HepG2 (cell line): ENCODE data around the gene PPP1R12C. TPM values are rescaled to one million over a fixed set of nuclear protein-coding genes. Genes with fewer than 3 reads are reported as not detected.
A peak's percentile ranks its signal among the peaks of the same experiment; 100 is the strongest.

Source experiments
- ATAC-seq: fragments of 200-7000 bp; cut with Tn5 transposase; 3 replicates; pipeline ENCODE4 v1.9.1; 2020; ENCODE audit warnings: mild to moderate bottlenecking, moderate library complexity
- BruUV-seq: library from RNA; stranded (reverse); fragments of 400-500 nt; replicated peaks from 2 replicates; lab custom pipeline; 2021; lab: Mats Ljungman, UMichigan
- CTCF ChIA-PET: fragments of 300-600 bp; formaldehyde crosslinking; extraction: SDS; loops from one replicate; lab custom pipeline; 2021; ENCODE audit warnings: low total read pairs, inconsistent platforms, low intra/inter-chr PET ratio; lab: Yijun Ruan, JAX
- POLR2A ChIA-PET: fragments of 350-600 bp; sonication (Branson Sonifier 250); formaldehyde crosslinking; loops from one replicate; lab custom pipeline; 2020; ENCODE audit warnings: antibody characterized with exemption, inconsistent platforms; lab: Yijun Ruan, JAX
- DNase-seq: peaks from one replicate; pipeline ENCODE4 v3.0.0-alpha.2; 2015; ENCODE audit warnings: low spot score
- FAIRE-seq: peaks from 3 replicates; lab custom pipeline; 2011; peaks lifted over from hg19 to GRCh38; lab: Jason Lieb, UNC
- H2AFZ ChIP-seq: one replicate; pipeline ENCODE4 v1.6.1; 2011; ENCODE audit warnings: low read length, inconsistent platforms
- H3K27ac ChIP-seq: fragments of 300-600 bp; 3 replicates; pipeline ENCODE4 v1.8.0; 2011; ENCODE audit warnings: mixed run types, mild to moderate bottlenecking, mixed read lengths, low read length, inconsistent platforms; ENCODE audit not compliant: insufficient read depth; ENCODE audit errors: extremely low read length
- H3K27me3 ChIP-seq, 2 experiments: fragments of 200-600 bp in 1 of 2; 2 replicates in 1 of 2; 3 replicates in 1 of 2; pipeline versions ENCODE4 v1.6.0 to v1.8.0; 2011; ENCODE audit warnings: low read length in 2 of 2, mild to moderate bottlenecking in 2 of 2, moderate library complexity in 2 of 2, inconsistent platforms in 1 of 2; ENCODE audit not compliant: insufficient read depth in 2 of 2, control insufficient read depth in 1 of 2
- H3K36me3 ChIP-seq, 2 experiments: fragments of 200-600 bp in 1 of 2; replicated peaks in 1 of 2; 2 replicates in 1 of 2; 3 replicates in 1 of 2; pipeline versions ENCODE4 v1.5.1 to v1.8.0; 2011; ENCODE audit warnings: low read length in 2 of 2, inconsistent platforms in 1 of 2; ENCODE audit not compliant: insufficient read depth in 2 of 2, control insufficient read depth in 1 of 2
- H3K4me1 ChIP-seq: 2 replicates; pipeline ENCODE4 v1.5.1; 2012; ENCODE audit warnings: low read length, inconsistent platforms; ENCODE audit not compliant: insufficient read depth
- H3K4me2 ChIP-seq: 2 replicates; pipeline ENCODE4 v1.6.0; 2011; ENCODE audit warnings: low read depth, low read length, inconsistent platforms
- H3K4me3 ChIP-seq, 3 experiments: fragments of 200-600 bp in 1 of 3; sonication (generic), shearing (Covaris generic) in 1 of 3; replicated peaks in 1 of 3; 2 replicates each; pipeline ENCODE4 v1.5.1; 2011 to 2016; ENCODE audit warnings: low read length in 3 of 3, inconsistent platforms in 2 of 3, low read depth in 2 of 3, mild to moderate bottlenecking in 2 of 3, control low read depth in 1 of 3, mixed read lengths in 1 of 3; ENCODE audit not compliant: insufficient read depth in 1 of 3
- H3K79me2 ChIP-seq: one replicate; pipeline ENCODE4 v1.6.1; 2011; ENCODE audit warnings: low read length, inconsistent platforms; ENCODE audit not compliant: insufficient read depth
- H3K9ac ChIP-seq: 2 replicates; pipeline ENCODE4 v1.6.0; 2011; ENCODE audit warnings: mild to moderate bottlenecking, low read depth, low read length, inconsistent platforms; ENCODE audit not compliant: insufficient read depth
- H3K9me3 ChIP-seq: 2 replicates; pipeline ENCODE4 v1.5.1; 2012; ENCODE audit warnings: mild to moderate bottlenecking, low read length
- H4K20me1 ChIP-seq: 2 replicates; pipeline ENCODE4 v1.6.0; 2011; ENCODE audit warnings: inconsistent platforms, mild to moderate bottlenecking, low read length, moderate library complexity; ENCODE audit not compliant: insufficient read depth
- GABPB1 ChIP-seq: IDR thresholded peaks from 2 replicates; pipeline ENCODE4 v1.6.1; 2016; ENCODE audit warnings: mild to moderate bottlenecking, missing genetic modification reagents, moderate library complexity, missing compliant biosample characterization
- HNRNPK ChIP-seq: fragments of 200-400 bp; formaldehyde crosslinking; IDR thresholded peaks from 2 replicates; pipeline ENCODE4 v1.6.1; 2018; ENCODE audit warnings: low read length, low read depth, moderate library complexity, mild to moderate bottlenecking; ENCODE audit not compliant: poor library complexity, severe bottlenecking
- NR2F1 ChIP-seq, 2 experiments: fragments of 450-650 bp in 1 of 2; formaldehyde crosslinking in 1 of 2; IDR thresholded peaks; 2 replicates each; pipeline versions ENCODE4 v1.5.0 to v1.6.1; 2016 to 2020; ENCODE audit warnings: mild to moderate bottlenecking in 1 of 2, missing compliant biosample characterization in 1 of 2, missing genetic modification reagents in 1 of 2, moderate library complexity in 1 of 2
- PCBP1 ChIP-seq: fragments of 200-400 bp; formaldehyde crosslinking; IDR thresholded peaks from 2 replicates; pipeline ENCODE4 v1.6.1; 2017; ENCODE audit warnings: mild to moderate bottlenecking, low read depth, low read length, borderline replicate concordance
- SAP130 ChIP-seq: IDR thresholded peaks from 2 replicates; pipeline ENCODE4 v1.6.1; 2016; ENCODE audit warnings: low read depth
- ZMYM3 ChIP-seq: sonication (generic); formaldehyde crosslinking; IDR thresholded peaks from 2 replicates; pipeline ENCODE4 v1.5.1; 2020; ENCODE audit warnings: mild to moderate bottlenecking, missing genetic modification reagents
- ZNF138 ChIP-seq: sonication (generic); formaldehyde crosslinking; IDR thresholded peaks from 2 replicates; pipeline ENCODE4 v1.5.0; 2020; ENCODE audit warnings: mild to moderate bottlenecking, low read depth, missing genetic modification reagents
- ZNF263 ChIP-seq: sonication (generic); formaldehyde crosslinking; IDR thresholded peaks from 2 replicates; pipeline ENCODE4 v1.4.0; 2020; ENCODE audit warnings: missing genetic modification reagents
- ZNF354B ChIP-seq: sonication (generic); formaldehyde crosslinking; IDR thresholded peaks from 2 replicates; pipeline ENCODE4 v1.8.0; 2022; ENCODE audit warnings: mild to moderate bottlenecking, missing genetic modification reagents
- ZSCAN25 ChIP-seq: sonication (generic); formaldehyde crosslinking; IDR thresholded peaks from 2 replicates; pipeline ENCODE4 v1.8.0; 2022; ENCODE audit warnings: mild to moderate bottlenecking, missing genetic modification reagents
- WGBS: methylation state at CpG from one replicate; pipeline ENCODE4 v1.1.6; 2017; ENCODE audit warnings: low lambda C conversion rate; 5-methylcytosine and 5-hydroxymethylcytosine counted together
- in situ Hi-C: cut with HindIII; loops from 2 replicates; pipeline ENCODE4 v1.10.0; 2017; ENCODE audit warnings: low pct_unique_long_range_greater_than_20kb; ENCODE audit not compliant: extremely low pct_ligation_motif_present
- intact Hi-C: fragments of 100-400 bp; cut with micrococcal nuclease; formaldehyde crosslinking; loops from one replicate; pipeline ENCODE4 v1.10.0; 2022; ENCODE audit not compliant: unreplicated experiment
- polyA plus RNA-seq, 8 experiments: library from polyadenylated mRNA; depleted of rRNA in 3 of 8; stranded (reverse) in 7 of 8; unstranded in 1 of 8; fragments of >200 nt; fragmentation: Illumina TruSeq in 4 of 8; extraction: Trizol in 4 of 8; gene quantifications; 2 replicates each; pipeline versions ENCODE4 v1.2.1 to v1.2.3, GENCODE V29; 2011 to 2016; ENCODE audit warnings: low read depth in 4 of 8, missing spikeins in 1 of 8, mixed read lengths in 1 of 8; ENCODE audit not compliant: insufficient read depth in 1 of 8
- total RNA-seq, 5 experiments: library from RNA; depleted of rRNA; stranded (reverse); fragments of >200 nt; fragmentation: Illumina TruSeq; extraction: Trizol; gene quantifications; 2 replicates each; pipeline ENCODE4 v1.2.3, GENCODE V29; 2016; ENCODE audit warnings: low read depth in 1 of 5
- TF ChIP-seq, protein P1 (sequence below): sonication (generic); formaldehyde crosslinking; IDR thresholded peaks from 2 replicates; pipeline ENCODE4 v1.5.0; 2020; ENCODE audit warnings: mild to moderate bottlenecking, missing genetic modification reagents, moderate library complexity
- TF ChIP-seq, protein P2 (sequence below): sonication (generic); formaldehyde crosslinking; IDR thresholded peaks from 2 replicates; pipeline ENCODE4 v1.5.0; 2020; ENCODE audit warnings: missing genetic modification reagents, mild to moderate bottlenecking, borderline replicate concordance

The PPP1R12C gene
- total and polyA plus RNA-seq, 2 of the 13 experiments (the other 11 are each of a cell fraction or from before 2014, with no cell fraction given): 29.7 to 30.3 TPM

DNA sequence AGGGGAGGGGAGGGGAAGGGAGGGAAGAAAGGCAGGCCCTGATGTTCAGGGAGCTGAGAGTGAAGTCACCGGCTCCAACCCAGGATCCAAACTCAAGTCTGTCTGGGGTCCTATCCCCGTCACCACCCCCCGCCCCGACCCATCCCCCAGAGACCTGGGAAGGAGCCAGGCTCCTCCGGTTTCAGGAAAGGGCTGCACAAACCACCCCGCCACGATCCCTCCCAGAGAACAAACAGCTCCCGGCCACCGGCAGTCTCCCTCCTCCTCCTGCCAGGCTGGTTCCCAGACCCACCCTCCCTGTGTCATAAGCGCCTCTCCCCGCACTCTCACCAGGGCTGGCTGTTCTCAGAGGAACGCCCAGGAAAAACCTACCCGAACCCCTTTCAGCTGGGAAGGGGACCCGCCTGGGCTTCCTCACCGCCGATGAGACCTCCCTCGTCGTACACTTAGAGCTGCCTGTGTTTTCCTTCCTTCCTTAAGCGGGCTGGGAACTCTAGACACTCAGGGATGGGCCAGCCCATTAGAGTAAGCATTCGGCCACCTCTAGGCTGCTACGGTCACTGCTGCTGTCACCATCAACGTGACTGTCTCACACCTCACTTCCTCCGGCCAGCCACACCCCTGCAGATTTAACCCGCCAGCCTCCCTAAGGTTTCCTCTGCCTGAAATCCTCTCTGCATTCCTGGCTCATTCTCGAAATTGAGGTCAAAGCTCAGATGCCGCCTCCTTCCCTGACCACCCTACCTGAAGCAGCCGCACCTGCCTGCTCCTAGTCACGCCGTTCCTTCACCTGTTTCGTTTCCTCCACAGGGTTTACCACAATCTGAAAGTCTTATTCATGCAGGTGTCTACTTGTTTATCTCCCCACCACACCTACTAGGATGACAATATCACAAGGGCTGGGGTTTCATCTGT lies 48.2 kb downstream of the PPP1R12C start:
- BruUV-seq: no TSS peak
- no peak overlapping the region for H3K9ac ChIP-seq
- H3K9me3 ChIP-seq: no peaks in the 10 kb centered on the region
- H3K4me2 ChIP-seq: peak overlapping the region; percentile 64
- ATAC-seq (peak; percentile 75), FAIRE-seq (no peak), DNase-seq (no peak)
- WGBS: 6% methylated on average over 24 of the region's 30 CpGs
- ChIA-PET POLR2A (interaction anchor here (1.5 kb wide), 1 partner anchor 11 kb away, joined by 11 read pairs; no protein-coding TSS in a partner anchor), CTCF (no interaction called here)
- no peaks in the 10 kb centered on the region for H4K20me1 ChIP-seq
- H2AFZ ChIP-seq: peak overlapping the region; percentile 40
- H3K27me3 ChIP-seq: peaks cover 2 to 35% of the 10 kb centered on the region in 2 experiments
- no peaks in the 10 kb centered on the region for H3K79me2 ChIP-seq
- H3K36me3 ChIP-seq: no peaks in the 10 kb centered on the region
- H3K4me3 ChIP-seq: peak overlapping the region; percentile 23 to 55 (median 30); a peak in 5 of 6 replicates
- peaks cover 15% of the 10 kb centered on the region for H3K4me1 ChIP-seq
- in situ Hi-C loops (no loop called here), intact Hi-C loops (no loop called here)
- no peak for TF ChIP-seq NR2F1 (CRISPR knock-in tag; IDR thresholded peaks at IDR 0.05)
- TF ChIP-seq, protein P1, sequence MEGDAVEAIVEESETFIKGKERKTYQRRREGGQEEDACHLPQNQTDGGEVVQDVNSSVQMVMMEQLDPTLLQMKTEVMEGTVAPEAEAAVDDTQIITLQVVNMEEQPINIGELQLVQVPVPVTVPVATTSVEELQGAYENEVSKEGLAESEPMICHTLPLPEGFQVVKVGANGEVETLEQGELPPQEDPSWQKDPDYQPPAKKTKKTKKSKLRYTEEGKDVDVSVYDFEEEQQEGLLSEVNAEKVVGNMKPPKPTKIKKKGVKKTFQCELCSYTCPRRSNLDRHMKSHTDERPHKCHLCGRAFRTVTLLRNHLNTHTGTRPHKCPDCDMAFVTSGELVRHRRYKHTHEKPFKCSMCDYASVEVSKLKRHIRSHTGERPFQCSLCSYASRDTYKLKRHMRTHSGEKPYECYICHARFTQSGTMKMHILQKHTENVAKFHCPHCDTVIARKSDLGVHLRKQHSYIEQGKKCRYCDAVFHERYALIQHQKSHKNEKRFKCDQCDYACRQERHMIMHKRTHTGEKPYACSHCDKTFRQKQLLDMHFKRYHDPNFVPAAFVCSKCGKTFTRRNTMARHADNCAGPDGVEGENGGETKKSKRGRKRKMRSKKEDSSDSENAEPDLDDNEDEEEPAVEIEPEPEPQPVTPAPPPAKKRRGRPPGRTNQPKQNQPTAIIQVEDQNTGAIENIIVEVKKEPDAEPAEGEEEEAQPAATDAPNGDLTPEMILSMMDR: no peak
- TF ChIP-seq, protein P2, sequence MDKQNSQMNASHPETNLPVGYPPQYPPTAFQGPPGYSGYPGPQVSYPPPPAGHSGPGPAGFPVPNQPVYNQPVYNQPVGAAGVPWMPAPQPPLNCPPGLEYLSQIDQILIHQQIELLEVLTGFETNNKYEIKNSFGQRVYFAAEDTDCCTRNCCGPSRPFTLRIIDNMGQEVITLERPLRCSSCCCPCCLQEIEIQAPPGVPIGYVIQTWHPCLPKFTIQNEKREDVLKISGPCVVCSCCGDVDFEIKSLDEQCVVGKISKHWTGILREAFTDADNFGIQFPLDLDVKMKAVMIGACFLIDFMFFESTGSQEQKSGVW (CRISPR knock-in tag): no peak
- TF ChIP-seq HNRNPK: peak; percentile 46
- 0 out of 2 replicates have a peak, but pooled peaks have one; percentile 21 for TF ChIP-seq GABPB1
- TF ChIP-seq ZSCAN25 (CRISPR knock-in tag): peak; percentile 66; the same call in 1 of the 2 replicates
- 0 out of 2 replicates have a peak, but pooled peaks have one; percentile 83 for TF ChIP-seq PCBP1
- no peak for TF ChIP-seq ZNF354B
- TF ChIP-seq ZMYM3: no peak
- no peak for TF ChIP-seq ZNF138 (CRISPR knock-in tag)
- TF ChIP-seq SAP130 (CRISPR knock-in tag): peak; percentile 26; the same call in 1 of the 2 replicates
- peak; percentile 44; the same call in 1 of the 2 replicates for TF ChIP-seq ZNF263
- no peak overlapping the region for H3K27ac ChIP-seq
